Transverse colon (tissue), 4 donors: ENCODE measurements around the gene PI4KA. TPM values are rescaled to one million over a fixed set of nuclear protein-coding genes. Genes with fewer than 3 reads are reported as not detected.

Experiments used
- DNase-seq: peaks from one replicate; pipeline ENCODE4 v3.0.0-alpha.2; 2019
- H3K27ac ChIP-seq, 4 donors: fragments of 200-600 bp; sonication (generic); 2 replicates each; pipeline ENCODE4 v1.5.1; 2016 to 2018; ENCODE audit warnings: inconsistent platforms in 4 of 4
- H3K27me3 ChIP-seq: fragments of 200-600 bp; sonication (generic); 2 replicates; pipeline ENCODE4 v1.5.1; 2017; ENCODE audit warnings: inconsistent platforms
- H3K36me3 ChIP-seq, 4 donors: fragments of 200-600 bp; sonication (generic); 2 replicates each; pipeline ENCODE4 v1.5.1; 2017 to 2019; ENCODE audit warnings: inconsistent platforms in 4 of 4
- H3K4me1 ChIP-seq, 4 donors: fragments of 200-600 bp; sonication (generic); 2 replicates each; pipeline ENCODE4 v1.5.1; 2017 to 2020; ENCODE audit warnings: inconsistent platforms in 4 of 4
- H3K4me3 ChIP-seq, 4 donors: fragments of 200-600 bp; sonication (generic); 1 replicate in 1 of 4; 2 replicates in 3 of 4; pipeline versions ENCODE4 v1.5.1 to v1.6.1; 2017 to 2019; ENCODE audit warnings: inconsistent platforms in 4 of 4
- H3K9me3 ChIP-seq, 2 donors: fragments of 200-600 bp; sonication (generic); 2 replicates each; pipeline ENCODE4 v1.5.1; 2017 to 2019; ENCODE audit warnings: inconsistent platforms in 2 of 2
- CTCF ChIP-seq, 5 experiments: fragments of 200-600 bp in 3 of 5; fragments of 450-650 bp in 2 of 5; sonication (generic) in 3 of 5; IDR thresholded peaks; 1 replicate in 2 of 5; 2 replicates in 3 of 5; pipeline ENCODE4 v1.5.1; 2016 to 2017; ENCODE audit warnings: antibody characterized with exemption in 5 of 5, inconsistent platforms in 3 of 5, mild to moderate bottlenecking in 2 of 5, moderate library complexity in 1 of 5
- EP300 ChIP-seq: sonication (generic); formaldehyde crosslinking; IDR thresholded peaks from one replicate; pipeline ENCODE4 v1.6.1; 2017; ENCODE audit warnings: antibody characterized with exemption, low read depth
- POLR2A ChIP-seq: fragments of 450-650 bp; IDR thresholded peaks from one replicate; pipeline ENCODE4 v1.6.1; 2016; ENCODE audit warnings: antibody characterized with exemption, mild to moderate bottlenecking, moderate library complexity
- POLR2AphosphoS5 ChIP-seq, 3 donors: sonication (generic); formaldehyde crosslinking; IDR thresholded peaks; one replicate each; pipeline ENCODE4 v1.6.1; 2016; ENCODE audit warnings: antibody characterized with exemption in 3 of 3
- WGBS, 2 donors: methylation state at CpG; one replicate each; pipeline ENCODE4 v1.1.5; 2018; ENCODE audit warnings: low coverage in 1 of 2; 5-methylcytosine and 5-hydroxymethylcytosine counted together
- in situ Hi-C, 4 donors: fragments of 200-750 bp; cut with MboI; loops; one replicate each; pipeline versions ENCODE4 v1.15.0 to v1.15.1; 2017; ENCODE audit warnings: low sequenced_read_pairs in 3 of 4, low pct_ligation_motif_present in 1 of 4, low pct_unique_long_range_greater_than_20kb in 1 of 4
- intact Hi-C: fragments of 100-400 bp; cut with DNase I; formaldehyde crosslinking; loops from one replicate; pipeline ENCODE4 v1.15.1; 2023; ENCODE audit warnings: low total_unique reads
- total RNA-seq, 4 donors: library from RNA; depleted of rRNA; stranded (reverse); fragments of >200 nt; gene quantifications; one replicate each; pipeline ENCODE4 v1.1.0, GENCODE V29; 2016

Gene PI4KA
- total RNA-seq, 4 donors from 2014 or later: 90.8 to 126 (median 109) TPM

DNA sequence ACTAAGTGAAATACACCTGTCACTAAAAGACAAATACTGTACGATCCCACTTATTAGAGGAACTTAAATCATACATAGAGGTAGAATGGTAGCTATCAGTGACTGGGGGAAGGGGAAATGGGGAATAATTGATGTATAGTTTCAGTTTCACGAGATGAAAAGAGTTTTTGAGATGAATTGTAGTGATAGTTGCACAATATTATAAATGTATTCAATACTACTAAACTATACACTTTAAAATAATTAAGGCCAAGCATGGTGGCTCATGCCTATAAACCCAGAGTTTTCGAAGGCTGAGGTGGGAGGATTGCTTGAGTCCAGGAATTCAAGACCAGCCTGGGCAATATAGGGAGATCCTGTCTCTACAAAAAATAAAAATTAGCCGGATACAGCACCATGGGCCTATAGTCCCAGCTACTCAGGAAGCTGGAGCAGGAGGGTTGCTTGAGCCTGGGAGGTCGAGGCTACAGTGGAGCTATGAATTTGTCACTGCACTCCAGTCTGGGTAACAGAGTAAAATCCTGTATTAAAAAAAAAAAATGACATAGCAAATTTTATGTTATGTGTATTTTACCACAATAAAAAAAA lies 44.3 kb downstream of the PI4KA start:
- H3K9me3 ChIP-seq: no peaks in the 10 kb centered on the region
- DNase-seq: no peak
- intact Hi-C loops (no loop called here), in situ Hi-C loops (no loop called here)
- H3K4me3 ChIP-seq: no peak overlapping the region
- 86 to 88% methylated on average over 3 to 5 of the region's 5 CpGs for WGBS, 2 donors
- H3K27ac ChIP-seq: no peak overlapping the region
- H3K36me3 ChIP-seq: peaks cover 0 to 53% (median 19%) of the 10 kb centered on the region in 4 donors
- TF ChIP-seq POLR2AphosphoS5 (IDR thresholded peaks at IDR 0.05): no peak
- no peak for TF ChIP-seq EP300
- TF ChIP-seq CTCF (IDR thresholded peaks at IDR 0.05): no peak
- no peak for TF ChIP-seq POLR2A
- no peaks in the 10 kb centered on the region for H3K4me1 ChIP-seq
- no peaks in the 10 kb centered on the region for H3K27me3 ChIP-seq

GRCh38 chr22:20813056-20813455 lies 45.6 kb downstream of the PI4KA start:
- in situ Hi-C loops (no loop called here), intact Hi-C loops (no loop called here)

DNA sequence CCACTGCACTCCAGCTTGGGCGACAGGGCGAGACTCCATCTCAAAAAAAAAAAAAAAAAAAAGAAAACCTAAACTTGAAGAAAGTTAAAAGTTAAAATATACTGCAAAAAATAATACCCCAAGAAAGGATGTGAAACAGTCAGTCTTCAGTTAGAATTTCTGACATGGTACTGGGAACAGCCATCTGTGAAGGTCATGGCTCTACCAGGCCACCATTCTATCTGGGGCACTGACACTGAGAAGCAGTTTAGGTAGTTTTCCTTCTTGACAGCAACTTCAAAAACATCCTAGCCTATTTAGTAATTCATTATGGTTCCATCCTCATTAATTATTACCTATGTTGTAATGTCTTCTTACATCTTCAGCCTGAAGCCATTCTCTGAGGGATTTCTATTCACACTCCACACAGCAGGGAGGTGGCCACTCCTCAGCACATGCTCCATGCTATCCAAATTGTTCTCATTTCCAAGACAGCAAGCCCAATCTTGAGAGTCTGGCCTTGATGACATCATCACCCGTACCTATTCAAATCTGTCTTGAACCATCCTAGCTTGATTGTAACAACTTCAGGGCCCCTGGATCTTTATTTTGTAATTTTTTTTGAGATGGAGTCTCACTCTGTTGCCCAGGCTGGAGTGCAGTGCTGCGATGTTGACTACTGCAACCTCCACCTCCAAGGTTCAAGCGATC lies 46.5 kb downstream of the PI4KA start:
- TF ChIP-seq EP300 (no peak), CTCF (IDR thresholded peaks at IDR 0.05) (no peak), POLR2A (no peak), POLR2AphosphoS5 (IDR thresholded peaks at IDR 0.05) (no peak)
- Histone ChIP-seq H3K27me3 (no peaks in the 10 kb centered on the region), H3K36me3 (peaks cover 0 to 43% (median 13%) of the 10 kb centered on the region in 4 donors), H3K27ac (no peak overlapping the region), H3K4me3 (no peak overlapping the region), H3K4me1 (no peaks in the 10 kb centered on the region), H3K9me3 (no peaks in the 10 kb centered on the region)
- in situ Hi-C loops: no loop called here
- intact Hi-C loops: no loop called here
- WGBS, 2 donors: 97 to 100% methylated on average over 2 to 5 of the region's 5 CpGs
- DNase-seq: no peak

More at GRCh38 chr22:20813056-20813455, 45.6 kb downstream of the PI4KA start:
- no peak for TF ChIP-seq POLR2A
- TF ChIP-seq POLR2AphosphoS5 (IDR thresholded peaks at IDR 0.05): no peak
- no peak for TF ChIP-seq EP300
- TF ChIP-seq CTCF (IDR thresholded peaks at IDR 0.05): no peak
- Histone ChIP-seq H3K4me1 (no peaks in the 10 kb centered on the region), H3K27me3 (no peaks in the 10 kb centered on the region), H3K27ac (no peak overlapping the region), H3K4me3 (no peak overlapping the region), H3K9me3 (no peaks in the 10 kb centered on the region), H3K36me3 (peaks cover 0 to 50% (median 16%) of the 10 kb centered on the region in 4 donors)
- DNase-seq: no peak
- 89 to 92% methylated on average over 2 to 4 of the region's 4 CpGs for WGBS, 2 donors

DNA sequence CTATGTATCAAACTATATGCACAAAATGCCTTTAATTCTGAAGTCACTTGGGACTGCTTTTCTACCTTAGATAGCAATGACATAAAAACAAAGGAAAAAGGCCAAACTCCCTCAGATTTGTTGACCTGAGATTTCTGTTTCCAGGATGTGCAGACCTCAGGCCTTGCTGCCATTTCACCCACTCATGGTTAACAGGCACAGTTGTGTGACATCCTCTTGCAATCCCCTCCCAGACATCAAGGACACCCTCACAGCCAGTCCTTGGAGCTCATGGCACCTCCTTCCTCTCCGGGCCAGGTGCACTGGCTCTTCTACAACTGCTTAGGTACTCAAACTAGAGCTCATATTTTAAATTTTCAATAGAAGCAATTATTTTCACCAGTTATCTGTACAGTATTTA lies 47.4 kb downstream of the PI4KA start:
- intact Hi-C loops: no loop called here
- Histone ChIP-seq H3K27me3 (no peaks in the 10 kb centered on the region), H3K27ac (no peak overlapping the region), H3K36me3 (peaks cover 0 to 41% (median 14%) of the 10 kb centered on the region in 4 donors), H3K4me3 (no peak overlapping the region), H3K4me1 (no peaks in the 10 kb centered on the region), H3K9me3 (no peaks in the 10 kb centered on the region)
- in situ Hi-C loops: no loop called here
- DNase-seq: no peak
- no peak for TF ChIP-seq CTCF (IDR thresholded peaks at IDR 0.05)
- TF ChIP-seq EP300: no peak
- TF ChIP-seq POLR2A: no peak
- TF ChIP-seq POLR2AphosphoS5 (IDR thresholded peaks at IDR 0.05): no peak
- WGBS, 2 donors: 80 to 100% methylated on average over 1 of the region's 1 CpG
